Adrenal gland (tissue), 12 donors: ENCODE measurements around the gene MRPL55. TPM values are rescaled to one million over a fixed set of nuclear protein-coding genes. Genes with fewer than 3 reads are reported as not detected.

Source experiments
- DNase-seq, 7 donors: peaks; one replicate each; pipeline ENCODE4 v3.0.0-alpha.2; 2019 to 2020
- H3K27ac ChIP-seq, 5 donors: fragments of 200-600 bp; sonication (generic) in 4 of 5; 1 replicate in 3 of 5; 2 replicates in 2 of 5; pipeline versions ENCODE4 v1.5.1 to v1.8.0; 2016 to 2020; ENCODE audit warnings: mild to moderate bottlenecking in 1 of 5
- H3K27me3 ChIP-seq: fragments of 200-600 bp; 2 replicates; pipeline ENCODE4 v1.8.0; 2021
- H3K36me3 ChIP-seq, 2 donors: fragments of 200-600 bp; replicated peaks in 1 of 2; 1 replicate in 1 of 2; 2 replicates in 1 of 2; pipeline versions ENCODE4 v1.5.1 to v1.8.0; 2018 to 2022
- H3K4me1 ChIP-seq, 2 donors: fragments of 200-600 bp; replicated peaks in 1 of 2; 1 replicate in 1 of 2; 2 replicates in 1 of 2; pipeline versions ENCODE4 v1.5.1 to v1.8.0; 2018 to 2021
- H3K4me3 ChIP-seq, 4 donors: fragments of 200-600 bp; sonication (generic) in 3 of 4; one replicate each; pipeline ENCODE4 v1.5.1; 2016 to 2018
- H3K9me3 ChIP-seq, 3 donors: fragments of 200-600 bp; sonication (generic) in 1 of 3; replicated peaks in 1 of 3; 1 replicate in 2 of 3; 2 replicates in 1 of 3; pipeline versions ENCODE4 v1.5.1 to v1.8.0; 2016 to 2021
- CTCF ChIP-seq, 6 experiments: fragments of 450-650 bp in 4 of 6; fragments of 200-600 bp in 2 of 6; sonication (generic) in 1 of 6; IDR thresholded peaks; 1 replicate in 5 of 6; 2 replicates in 1 of 6; pipeline versions ENCODE4 v1.5.1 to v1.8.0; 2016 to 2021; ENCODE audit warnings: antibody characterized with exemption in 6 of 6, mild to moderate bottlenecking in 2 of 6, moderate library complexity in 1 of 6
- POLR2A ChIP-seq, 2 donors: fragments of 450-650 bp; IDR thresholded peaks; one replicate each; pipeline ENCODE4 v1.6.1; 2017; ENCODE audit warnings: antibody characterized with exemption in 2 of 2, mild to moderate bottlenecking in 2 of 2, moderate library complexity in 1 of 2
- WGBS, 4 donors: extraction: QIAGEN DNeasy Blood & Tissue Kit in 2 of 4; methylation state at CpG; one replicate each; pipeline versions ENCODE4 v1.1.5 to v1.1.7; 2013 to 2017; 5-methylcytosine and 5-hydroxymethylcytosine counted together
- intact Hi-C, 2 donors: fragments of 100-400 bp; cut with DNase I; formaldehyde crosslinking; loops; one replicate each; pipeline versions ENCODE4 v1.14.1 to v1.15.0; 2022 to 2023
- polyA plus RNA-seq, 3 donors: library from polyadenylated mRNA; stranded (reverse); fragments of 200-250 nt in 2 of 3; fragments of 350-450 nt in 1 of 3; fragmentation: Illumina TruSeq in 1 of 3; extraction: RNeasy Lipid Tissue Mini Kit (QIAGEN cat#74804) in 1 of 3; gene quantifications; one replicate each; pipeline ENCODE4 v1.2.3, GENCODE V29; 2013 to 2014
- total RNA-seq, 9 donors: library from RNA; depleted of rRNA in 4 of 9; stranded (reverse); fragments of >200 nt in 4 of 9; fragments of 120-200 nt in 1 of 9; fragmentation: NEBNext Ultra II Directional in 1 of 9; extraction: Animal tissue kit (Norgen Biotek cat#: 25700) in 1 of 9; gene quantifications; one replicate each; pipeline versions ENCODE4 v1.1.0 to v1.2.4, GENCODE V29; 2013 to 2023
- donor health status: healthy with polysubstance abuse.
- donor health status: Bipolar disorder and iron deficiency.
- donor health status: DM: yes; HTN: yes; CAD: no.
- donor health status: DM: no; HTN: no; CAD: no.
- donor health status: DM: no; HTN: no; CAD: no.
- donor health status: DM: yes; HTN: yes; CAD: no.

Gene MRPL55
- total and polyA plus RNA-seq, 12 donors: 25.1 to 309 (median 70.8) TPM

DNA sequence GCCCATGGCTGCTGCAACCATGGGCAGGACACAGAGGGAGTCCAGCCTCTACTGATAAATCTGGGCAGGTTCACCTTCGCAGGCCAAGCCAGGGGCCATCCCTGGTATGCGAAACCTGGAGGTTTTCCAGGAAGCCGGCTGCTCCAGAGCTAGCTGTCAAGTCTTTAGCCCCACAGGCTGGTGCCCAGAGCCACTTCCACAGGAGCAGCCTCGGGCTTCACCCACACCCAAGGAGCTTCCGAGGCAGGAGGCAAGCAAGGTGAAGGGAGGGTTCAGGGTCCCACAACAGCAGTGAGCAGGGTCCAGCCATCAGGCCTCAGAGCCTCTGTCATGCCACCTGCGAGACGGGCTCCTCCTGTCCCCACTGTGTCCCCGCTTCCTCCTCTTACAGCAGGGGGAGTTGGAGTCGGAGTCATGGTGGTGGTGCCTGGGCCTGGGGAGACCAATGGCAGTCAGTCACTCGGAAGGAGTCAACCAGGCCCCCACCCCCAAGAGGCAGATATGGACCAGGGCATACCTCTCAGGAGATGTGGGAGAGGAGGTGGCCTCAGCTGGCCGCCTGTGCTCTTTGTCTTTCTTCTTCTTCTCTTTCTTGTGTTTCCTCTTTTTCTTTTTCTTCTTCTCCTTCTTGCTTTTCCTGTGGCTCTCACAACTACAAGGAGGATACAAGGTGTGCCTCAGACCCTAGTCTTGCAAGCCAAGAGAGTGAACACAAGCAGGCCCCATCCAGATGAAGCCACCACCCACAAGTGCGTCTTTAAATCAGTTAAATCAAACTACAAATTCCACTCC lies 8.1 kb downstream of the MRPL55 start:
- DNase-seq: peak in 3 of 7 donors; percentile 9 to 43 (median 27)
- Histone ChIP-seq H3K27ac (peak overlapping the region in 1 of 5 donors; percentile 95), H3K9me3 (no peaks in the 10 kb centered on the region), H3K4me1 (peaks cover 12 to 25% of the 10 kb centered on the region in 2 donors), H3K36me3 (peaks cover 0 to 51% of the 10 kb centered on the region in 2 donors), H3K4me3 (no peak overlapping the region), H3K27me3 (no peaks in the 10 kb centered on the region)
- TF ChIP-seq POLR2A (IDR thresholded peaks at IDR 0.05): no peak
- TF ChIP-seq CTCF (IDR thresholded peaks at IDR 0.05): no peak
- intact Hi-C loops: no loop called here
- WGBS, 4 donors: 78 to 85% (median 81%) methylated on average over 5 to 12 of the region's 12 CpGs

DNA sequence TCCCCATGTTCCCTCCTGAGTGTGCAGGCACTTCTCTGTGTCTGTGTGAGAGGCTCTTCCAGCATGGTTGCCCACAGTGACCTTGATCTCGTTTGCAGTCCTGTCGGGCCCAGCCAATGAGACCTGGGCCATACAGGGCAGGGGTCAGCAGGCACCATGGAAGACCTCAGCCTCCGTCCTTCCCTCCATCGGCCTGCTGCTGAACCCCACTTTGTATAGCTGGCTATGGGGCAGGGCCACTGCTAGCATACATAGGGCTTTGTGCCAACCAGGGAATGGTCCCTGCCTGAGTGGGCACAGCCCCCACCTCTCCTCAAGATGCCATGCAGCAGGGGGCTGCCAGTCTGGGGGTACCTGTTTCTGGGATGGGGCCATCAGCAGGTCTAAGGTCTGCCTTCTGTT lies 9.8 kb downstream of the MRPL55 start:
- peak overlapping the region in 1 of 5 donors; percentile 4 for H3K27ac ChIP-seq
- peaks cover 0 to 7% (median 0%) of the 10 kb centered on the region in 3 donors for H3K9me3 ChIP-seq
- intact Hi-C loops: no loop called here
- WGBS, 4 donors: 0 to 63% (median 42%) methylated on average over 2 to 4 of the region's 4 CpGs; no CpG with 5 or more reads in 1 of the 4 donors
- H3K36me3 ChIP-seq: peaks cover 0 to 45% of the 10 kb centered on the region in 2 donors
- H3K27me3 ChIP-seq: no peaks in the 10 kb centered on the region
- no peak overlapping the region for H3K4me3 ChIP-seq
- H3K4me1 ChIP-seq: peaks cover 12 to 34% of the 10 kb centered on the region in 2 donors
- DNase-seq: peak in 3 of 7 donors; percentile 5 to 52 (median 14)
- TF ChIP-seq CTCF (IDR thresholded peaks at IDR 0.05) (no peak), POLR2A (IDR thresholded peaks at IDR 0.05) (no peak)

GRCh38 chr1:228098323-228098931 lies 10.7 kb downstream of the MRPL55 start:
- intact Hi-C loops: no loop called here
- H3K36me3 ChIP-seq: peaks cover 0 to 45% of the 10 kb centered on the region in 2 donors
- TF ChIP-seq POLR2A (IDR thresholded peaks at IDR 0.05) (no peak), CTCF (IDR thresholded peaks at IDR 0.05) (no peak)
- peaks cover 0 to 9% (median 0%) of the 10 kb centered on the region in 3 donors for H3K9me3 ChIP-seq
- DNase-seq: peak in 5 of 7 donors; percentile 4 to 55 (median 14)
- peaks cover 12 to 27% of the 10 kb centered on the region in 2 donors for H3K4me1 ChIP-seq
- H3K27ac ChIP-seq: no peak overlapping the region
- 89 to 91% (median 91%) methylated on average over 9 to 28 of the region's 28 CpGs for WGBS, 4 donors
- H3K27me3 ChIP-seq: no peaks in the 10 kb centered on the region
- H3K4me3 ChIP-seq: no peak overlapping the region

DNA sequence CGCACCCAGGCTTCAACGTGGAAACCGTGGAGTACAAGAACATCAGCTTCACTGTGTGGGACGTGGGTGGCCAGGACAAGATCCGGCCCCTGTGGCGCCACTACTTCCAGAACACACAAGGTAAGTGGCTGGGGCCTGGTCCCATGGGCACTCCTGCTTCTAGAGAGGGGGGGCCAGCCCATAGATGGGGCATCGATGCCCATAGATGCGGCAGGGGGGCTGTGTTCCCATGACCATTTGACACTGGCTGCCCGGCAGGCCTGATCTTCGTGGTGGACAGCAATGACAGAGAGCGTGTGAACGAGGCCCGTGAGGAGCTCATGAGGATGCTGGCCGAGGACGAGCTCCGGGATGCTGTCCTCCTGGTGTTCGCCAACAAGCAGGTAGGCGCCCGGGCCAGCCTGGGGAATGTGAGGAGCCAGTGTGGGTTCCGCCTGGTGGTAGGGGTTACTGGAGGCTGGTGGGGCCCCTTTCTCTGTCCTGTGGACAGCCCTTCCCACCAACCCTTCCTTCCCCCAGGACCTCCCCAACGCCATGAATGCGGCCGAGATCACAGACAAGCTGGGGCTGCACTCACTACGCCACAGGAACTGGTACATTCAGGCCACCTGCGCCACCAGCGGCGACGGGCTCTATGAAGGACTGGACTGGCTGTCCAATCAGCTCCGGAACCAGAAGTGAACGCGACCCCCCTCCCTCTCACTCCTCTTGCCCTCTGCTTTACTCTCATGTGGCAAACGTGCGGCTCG lies 11.6 kb downstream of the MRPL55 start:
- Histone ChIP-seq H3K9me3 (peaks cover 0 to 9% (median 0%) of the 10 kb centered on the region in 3 donors), H3K4me3 (no peak overlapping the region), H3K27me3 (no peaks in the 10 kb centered on the region), H3K27ac (no peak overlapping the region), H3K36me3 (peaks cover 0 to 52% of the 10 kb centered on the region in 2 donors), H3K4me1 (peaks cover 11 to 31% of the 10 kb centered on the region in 2 donors)
- 85 to 91% (median 87%) methylated on average over 29 to 34 of the region's 34 CpGs for WGBS, 4 donors
- TF ChIP-seq POLR2A (IDR thresholded peaks at IDR 0.05): no peak
- TF ChIP-seq CTCF (IDR thresholded peaks at IDR 0.05): no peak
- intact Hi-C loops: no loop called here
- DNase-seq: peak; percentile 2 to 56 (median 19)
